Neutrophil (primary cell): ENCODE data around the gene FUT8.

Experiments
- H3K27ac ChIP-seq: fragments of 200-600 bp; sonication (generic); 2 replicates; pipeline ENCODE4 v1.5.1; 2016; ENCODE audit warnings: mild to moderate bottlenecking, moderate library complexity
- H3K27me3 ChIP-seq: fragments of 200-600 bp; sonication (generic); 2 replicates; pipeline ENCODE4 v1.6.0; 2016; ENCODE audit warnings: mild to moderate bottlenecking
- H3K36me3 ChIP-seq: fragments of 200-600 bp; sonication (generic); 2 replicates; pipeline ENCODE4 v1.5.1; 2017
- H3K4me1 ChIP-seq, 2 experiments: fragments of 200-600 bp in 1 of 2; sonication (generic) in 1 of 2; 1 replicate in 1 of 2; 2 replicates in 1 of 2; pipeline versions ENCODE4 v1.5.1 to v1.6.1; 2013 to 2016; ENCODE audit warnings: low read depth in 1 of 2, low read length in 1 of 2, mild to moderate bottlenecking in 1 of 2, moderate library complexity in 1 of 2; ENCODE audit not compliant: control insufficient read depth in 1 of 2, insufficient read depth in 1 of 2
- H3K4me3 ChIP-seq, 2 experiments: fragments of 200-600 bp in 1 of 2; sonication (generic) in 1 of 2; 1 replicate in 1 of 2; 2 replicates in 1 of 2; pipeline ENCODE4 v1.5.1; 2013 to 2016; ENCODE audit warnings: low read depth in 1 of 2, low read length in 1 of 2, mild to moderate bottlenecking in 1 of 2, moderate library complexity in 1 of 2
- H3K9me3 ChIP-seq: fragments of 200-600 bp; sonication (generic); 2 replicates; pipeline ENCODE4 v1.5.1; 2016
- CTCF ChIP-seq: fragments of 200-600 bp; sonication (generic); IDR thresholded peaks from 2 replicates; pipeline ENCODE4 v1.5.1; 2016; ENCODE audit warnings: antibody characterized with exemption

The FUT8 gene

DNA sequence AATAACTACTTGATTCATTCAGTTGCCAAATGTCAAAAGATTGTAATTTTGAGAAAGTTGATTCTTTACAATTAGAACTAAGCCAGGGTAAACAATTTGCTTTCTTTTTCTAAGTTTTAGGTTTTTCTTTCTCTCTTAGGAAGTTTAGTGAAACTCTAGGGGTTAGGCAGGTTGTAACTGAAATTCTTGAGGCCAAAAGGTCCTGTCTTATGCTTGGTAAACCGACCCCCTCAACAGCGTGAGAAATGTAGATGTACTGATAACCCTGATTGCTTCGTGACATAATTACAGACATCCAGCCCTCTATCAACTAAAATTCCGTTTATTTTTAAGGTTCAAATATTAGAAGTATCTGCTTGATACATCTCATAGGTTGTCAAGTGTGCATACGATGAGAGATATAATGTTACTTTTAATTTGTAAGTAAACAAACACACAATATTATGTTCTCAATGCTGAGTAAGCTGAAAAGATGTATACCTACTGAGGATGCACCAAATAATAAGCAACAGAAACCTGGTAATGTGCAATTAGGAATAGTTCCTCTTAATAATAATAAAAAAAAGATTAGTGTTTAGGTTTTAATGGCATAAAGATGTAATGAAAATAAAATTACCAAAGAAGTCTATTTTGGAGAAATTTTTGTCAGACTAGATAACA lies 7.2 kb downstream of the FUT8 start:
- H3K36me3 ChIP-seq: no peaks in the 10 kb centered on the region
- no peak overlapping the region for H3K4me3 ChIP-seq
- no peak overlapping the region for H3K27ac ChIP-seq
- H3K9me3 ChIP-seq: no peaks in the 10 kb centered on the region
- no peaks in the 10 kb centered on the region for H3K4me1 ChIP-seq
- H3K27me3 ChIP-seq: peaks cover under 1% of the 10 kb centered on the region
- no peak for TF ChIP-seq CTCF

GRCh38 chr14:65421201-65421981 lies 8.9 kb downstream of the FUT8 start:
- Histone ChIP-seq H3K9me3 (no peaks in the 10 kb centered on the region), H3K4me1 (no peaks in the 10 kb centered on the region), H3K27me3 (no peaks in the 10 kb centered on the region), H3K36me3 (no peaks in the 10 kb centered on the region), H3K27ac (no peak overlapping the region), H3K4me3 (no peak overlapping the region)
- TF ChIP-seq CTCF: no peak

DNA sequence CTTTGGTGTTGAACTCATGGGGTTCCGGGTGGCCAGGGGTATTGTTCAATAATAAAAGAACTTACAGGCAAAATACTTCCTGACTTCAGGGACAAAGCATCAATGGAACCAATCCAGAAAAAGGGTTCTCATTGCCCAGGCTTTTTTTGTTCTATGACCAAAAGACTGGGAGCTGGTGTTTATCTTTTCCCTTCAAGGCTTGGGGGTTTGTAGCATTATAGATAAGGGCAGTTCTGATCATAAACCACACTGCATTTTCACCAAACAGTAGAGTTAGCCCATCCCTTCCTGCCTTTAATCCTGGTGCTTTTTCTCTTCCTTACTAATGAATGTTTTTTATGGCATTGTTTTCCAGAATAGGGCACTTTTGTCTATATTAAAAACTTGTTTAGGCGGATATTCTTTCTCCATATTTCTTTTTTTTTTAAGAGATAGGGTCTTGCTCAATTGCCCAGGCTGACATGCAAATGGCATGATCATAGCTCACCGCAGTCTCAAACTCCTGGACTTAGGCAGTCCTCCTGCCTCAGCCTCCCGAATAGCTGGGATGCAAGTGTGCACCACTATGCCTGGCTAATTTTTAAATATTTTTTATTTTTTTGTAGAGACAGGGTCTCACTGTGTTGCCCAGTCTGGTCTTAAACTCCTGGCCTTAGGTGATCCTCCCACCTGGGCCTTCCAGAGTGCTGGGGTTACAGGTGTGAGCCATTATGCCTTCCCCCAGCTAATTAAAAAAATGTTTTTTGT lies 9.7 kb downstream of the FUT8 start:
- H3K9me3 ChIP-seq: no peaks in the 10 kb centered on the region
- H3K36me3 ChIP-seq: no peaks in the 10 kb centered on the region
- H3K4me3 ChIP-seq: no peak overlapping the region
- no peaks in the 10 kb centered on the region for H3K4me1 ChIP-seq
- H3K27me3 ChIP-seq: no peaks in the 10 kb centered on the region
- H3K27ac ChIP-seq: no peak overlapping the region
- no peak for TF ChIP-seq CTCF

DNA sequence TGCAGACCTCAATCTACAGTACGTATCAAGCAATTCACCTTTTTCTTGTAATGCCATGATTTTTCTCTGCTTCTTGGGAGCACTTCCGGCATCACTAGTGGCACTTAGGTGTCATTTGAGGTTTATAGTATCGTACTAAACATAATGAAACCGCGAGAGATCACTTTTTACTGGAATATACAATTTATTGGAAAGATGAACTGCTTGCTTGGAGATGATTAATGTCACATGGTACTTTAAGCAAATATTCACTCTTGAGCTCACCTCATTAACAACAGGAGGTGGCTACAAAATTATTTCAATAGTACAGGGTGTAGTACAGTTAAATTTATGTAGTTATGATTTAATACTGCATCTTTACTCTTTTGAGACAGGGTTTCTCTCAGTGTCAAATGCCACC lies 11.5 kb downstream of the FUT8 start:
- no peak for TF ChIP-seq CTCF
- no peaks in the 10 kb centered on the region for H3K9me3 ChIP-seq
- no peak overlapping the region for H3K27ac ChIP-seq
- H3K36me3 ChIP-seq: no peaks in the 10 kb centered on the region
- H3K27me3 ChIP-seq: no peaks in the 10 kb centered on the region
- H3K4me1 ChIP-seq: no peaks in the 10 kb centered on the region
- H3K4me3 ChIP-seq: no peak overlapping the region

GRCh38 chr14:65424531-65424930 lies 12.0 kb downstream of the FUT8 start:
- TF ChIP-seq CTCF: no peak
- Histone ChIP-seq H3K4me3 (no peak overlapping the region), H3K36me3 (no peaks in the 10 kb centered on the region), H3K9me3 (no peaks in the 10 kb centered on the region), H3K27ac (no peak overlapping the region), H3K27me3 (no peaks in the 10 kb centered on the region), H3K4me1 (no peaks in the 10 kb centered on the region)
